AG04450 (cell line): Measurements from ENCODE around the gene ARID4A. TPM values are rescaled to one million over a fixed set of nuclear protein-coding genes. Genes with fewer than 3 reads are reported as not detected.
A peak's percentile ranks its signal among the peaks of the same experiment; 100 is the strongest.

Source experiments
- CTCF ChIA-PET: fragments of 300-600, 350-600 bp; formaldehyde crosslinking; extraction: SDS; loops from one replicate; lab custom pipeline; 2022; ENCODE audit warnings: antibody characterized with exemption, inconsistent platforms; lab: Charles Lee
- POLR2A ChIA-PET: fragments of 350-600 bp; formaldehyde crosslinking; extraction: SDS; loops from one replicate; lab custom pipeline; 2021; ENCODE audit warnings: antibody characterized with exemption, inconsistent platforms; lab: Yijun Ruan, JAX
- DNase-seq: peaks from one replicate; pipeline ENCODE4 v3.0.0-alpha.2; 2011; ENCODE audit warnings: low read depth, low spot score
- H3K27ac ChIP-seq: one replicate; pipeline ENCODE4 v1.5.1; 2012; ENCODE audit warnings: low read depth, low read length, control low read depth
- H3K27me3 ChIP-seq: one replicate; pipeline ENCODE4 v1.6.0; 2012; ENCODE audit warnings: low read length; ENCODE audit not compliant: control insufficient read depth, insufficient read depth
- H3K4me3 ChIP-seq: 2 replicates; pipeline ENCODE4 v1.5.1; 2011; ENCODE audit warnings: mild to moderate bottlenecking, low read depth, low read length, control low read depth
- H3K9me3 ChIP-seq: 2 replicates; pipeline ENCODE4 v1.5.1; 2012; ENCODE audit warnings: low read length; ENCODE audit not compliant: control insufficient read depth, insufficient read depth
- CTCF ChIP-seq: IDR thresholded peaks from 2 replicates; pipeline ENCODE4 v1.5.1; 2011; ENCODE audit warnings: low read depth, low read length, control low read depth, inconsistent platforms
- polyA plus RNA-seq: library from polyadenylated mRNA; depleted of rRNA; stranded (reverse); fragments of >200 nt; gene quantifications from 2 replicates; pipeline ENCODE4 v1.2.3, GENCODE V29; 2011

ARID4A gene
- polyA plus RNA-seq, 1 experiment = 12.4 TPM

DNA sequence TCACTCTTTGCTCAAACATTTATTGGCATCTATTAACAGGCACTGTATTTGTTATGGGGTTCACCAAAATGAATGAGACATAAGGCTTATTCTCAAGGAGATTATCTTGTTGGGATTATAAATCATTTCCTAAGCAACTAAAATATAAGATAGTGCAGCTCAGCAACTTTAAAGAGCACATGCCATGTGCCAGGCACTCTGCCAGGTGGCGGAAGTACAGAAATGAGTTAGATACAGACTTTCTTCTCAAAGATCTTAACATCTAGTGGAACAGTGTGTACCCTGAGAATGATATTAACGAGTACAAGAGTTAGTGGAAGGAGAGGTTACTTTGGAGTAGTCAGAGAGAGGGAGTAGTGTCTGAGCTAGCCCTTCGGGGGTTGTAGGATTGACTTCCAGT is 68.9 kb downstream of the ARID4A start:
- POLR2A ChIA-PET = no interaction called here
- Histone ChIP-seq H3K27ac (no peak overlapping the region), H3K27me3 (no peaks in the 10 kb centered on the region), H3K4me3 (no peak overlapping the region), H3K9me3 (no peaks in the 10 kb centered on the region)
- DNase-seq = no peak
- TF ChIP-seq CTCF = no peak
- CTCF ChIA-PET = no interaction called here

DNA sequence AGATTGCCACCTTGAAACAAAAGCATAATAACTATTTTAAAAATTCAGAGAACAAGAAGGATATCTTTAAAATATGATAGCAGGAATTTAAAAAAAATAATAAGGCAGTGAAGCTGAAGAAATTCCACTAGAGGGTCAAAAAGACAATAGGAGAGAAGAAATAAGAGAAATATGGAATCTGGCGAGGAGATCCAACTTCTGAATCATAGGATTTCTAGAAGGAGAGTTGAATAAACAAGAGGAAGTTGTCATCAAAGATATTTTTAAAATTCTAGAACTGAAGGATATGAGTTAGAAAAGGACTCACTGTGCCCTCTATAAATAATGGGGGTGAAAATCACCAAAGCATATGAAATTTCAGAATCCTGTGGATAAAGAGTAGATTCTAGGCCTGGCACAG is 70.6 kb downstream of the ARID4A start:
- POLR2A ChIA-PET = no interaction called here
- no peaks in the 10 kb centered on the region for H3K27me3 ChIP-seq
- no peak overlapping the region for H3K27ac ChIP-seq
- CTCF ChIA-PET = no interaction called here
- H3K4me3 ChIP-seq = no peak overlapping the region
- no peak for TF ChIP-seq CTCF
- no peaks in the 10 kb centered on the region for H3K9me3 ChIP-seq
- no peak for DNase-seq

DNA sequence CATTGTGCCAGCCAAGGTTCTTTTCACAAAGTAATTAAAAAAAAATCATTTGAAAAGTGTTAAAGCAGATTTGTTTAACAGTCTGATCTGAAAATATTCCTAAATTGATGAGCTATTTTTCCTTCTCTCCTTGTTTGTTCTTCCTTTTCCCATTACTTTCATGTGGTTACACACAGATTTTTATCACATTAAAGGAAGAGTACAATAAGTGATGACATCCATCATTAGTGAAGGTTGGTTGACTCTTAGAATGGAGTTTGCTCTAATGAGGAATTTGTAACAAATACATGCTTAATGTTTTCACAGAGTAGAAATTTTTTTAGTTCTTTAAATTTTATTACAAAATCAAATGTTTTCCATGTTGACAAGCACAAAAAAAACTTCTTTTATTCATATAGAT is 78.4 kb downstream of the ARID4A start:
- no peak for DNase-seq
- H3K27me3 ChIP-seq = no peaks in the 10 kb centered on the region
- no peak overlapping the region for H3K27ac ChIP-seq
- H3K4me3 ChIP-seq = no peak overlapping the region
- TF ChIP-seq CTCF = no peak
- ChIA-PET CTCF (interaction anchor here (0.6 kb wide), 1 partner anchor 95 kb away, joined by 6 read pairs; no protein-coding TSS in a partner anchor), POLR2A (no interaction called here)
- H3K9me3 ChIP-seq = no peaks in the 10 kb centered on the region

DNA sequence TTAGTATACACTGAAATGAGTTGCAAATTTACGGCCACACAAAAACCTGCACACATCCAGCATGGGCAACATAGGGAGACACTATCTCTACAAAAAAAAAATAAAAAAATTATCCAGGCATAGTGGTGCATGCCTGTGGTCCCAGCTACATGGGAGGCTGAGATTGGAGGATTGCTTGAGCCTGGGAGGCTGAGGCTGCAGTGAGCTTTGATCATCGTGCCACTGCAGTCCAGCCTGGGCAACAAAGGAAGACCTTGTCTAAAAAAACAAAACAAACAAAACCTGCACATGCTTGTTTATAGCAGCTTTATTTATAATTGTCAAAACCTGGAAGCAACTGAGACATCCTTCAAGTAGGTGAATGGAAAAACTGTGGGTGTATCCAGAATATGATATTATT is 92.5 kb downstream of the ARID4A start:
- TF ChIP-seq CTCF = no peak
- Histone ChIP-seq H3K27me3 (peaks cover 3% of the 10 kb centered on the region), H3K27ac (no peak overlapping the region), H3K9me3 (no peaks in the 10 kb centered on the region; the same call in 1 of the 2 replicates), H3K4me3 (no peak overlapping the region)
- ChIA-PET CTCF (no interaction called here), POLR2A (no interaction called here)
- DNase-seq = no peak

GRCh38 chr14:58395562-58395811 is 97.1 kb downstream of the ARID4A start:
- Histone ChIP-seq H3K4me3 (peak overlapping the region; percentile 55), H3K27ac (no peak overlapping the region), H3K27me3 (peaks cover 3% of the 10 kb centered on the region), H3K9me3 (no peaks in the 10 kb centered on the region)
- no peak for TF ChIP-seq CTCF
- no peak for DNase-seq
- ChIA-PET POLR2A (interaction anchor here (0.6 to 1.4 kb wide), 2 partner anchors 98 to 153 kb away, joined by 3 read pairs; partner anchors contain the start of gene ARID4A), CTCF (interaction anchor here (0.6 to 2.7 kb wide), 11 partner anchors 9 to 1251 kb away, joined by 3 to 15 read pairs (median 8); no protein-coding TSS in a partner anchor)
